GM12891 (cell line): ENCODE measurements around the gene S100Z.
"Not testable (repeated sequence)": the region's sequence is repeated elsewhere in the genome, so short reads cannot be mapped to it uniquely, and the experiment has no call there.

ENCODE experiments used
- DNase-seq: peaks from one replicate; pipeline ENCODE4 v3.0.0; 2011; ENCODE audit warnings: low spot score; ENCODE audit not compliant: insufficient read length
- FAIRE-seq: peaks from 2 replicates; lab custom pipeline; 2011; peaks lifted over from hg19 to GRCh38; lab: Jason Lieb, UNC
- PAX5 ChIP-seq: IDR thresholded peaks from 2 replicates; pipeline ENCODE4 v1.6.1; 2011; ENCODE audit warnings: low read length, moderate library complexity, mild to moderate bottlenecking; ENCODE audit not compliant: insufficient read depth, severe bottlenecking
- POLR2A ChIP-seq: IDR thresholded peaks from 2 replicates; pipeline ENCODE4 v1.6.1; 2011; ENCODE audit warnings: low read depth, low read length, control low read depth
- POLR2AphosphoS5 ChIP-seq: IDR thresholded peaks from 2 replicates; pipeline ENCODE4 v1.6.1; 2011; ENCODE audit warnings: low read depth, low read length, control low read depth
- POU2F2 ChIP-seq: IDR thresholded peaks from 2 replicates; pipeline ENCODE4 v1.6.1; 2011; ENCODE audit warnings: low read depth, mild to moderate bottlenecking, control low read depth, low read length, moderate library complexity
- SPI1 ChIP-seq: IDR thresholded peaks from 2 replicates; pipeline ENCODE4 v1.6.1; 2011; ENCODE audit warnings: low read depth, low read length, control low read depth
- TAF1 ChIP-seq: IDR thresholded peaks from 2 replicates; pipeline ENCODE4 v1.6.1; 2011; ENCODE audit warnings: low read depth, low read length, control low read depth

Gene S100Z

DNA sequence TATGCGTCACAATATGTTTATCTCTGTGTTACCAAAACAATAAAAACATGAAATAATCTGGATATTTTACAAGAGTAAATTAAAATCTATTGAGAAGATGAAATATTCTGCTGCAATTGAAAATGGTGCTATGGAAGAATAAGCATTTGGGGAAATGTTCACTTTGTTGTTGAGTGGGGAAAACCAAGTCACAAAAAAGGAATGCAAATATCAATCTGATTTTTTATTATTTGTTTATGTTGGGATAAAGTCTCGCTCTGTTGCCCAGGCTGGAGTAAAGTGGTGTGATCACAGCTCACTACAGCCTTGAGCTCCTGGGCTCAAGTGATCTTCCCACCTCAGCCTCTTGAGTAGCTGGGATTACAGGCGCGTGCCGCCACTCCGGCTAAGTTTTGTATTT is 39.6 kb upstream of the S100Z start:
- TF ChIP-seq POLR2AphosphoS5 = no peak
- no peak for TF ChIP-seq PAX5
- TF ChIP-seq POLR2A = no peak
- TF ChIP-seq SPI1 = no peak
- TF ChIP-seq TAF1 = no peak
- TF ChIP-seq POU2F2 = no peak
- no peak for FAIRE-seq
- no peak for DNase-seq

DNA sequence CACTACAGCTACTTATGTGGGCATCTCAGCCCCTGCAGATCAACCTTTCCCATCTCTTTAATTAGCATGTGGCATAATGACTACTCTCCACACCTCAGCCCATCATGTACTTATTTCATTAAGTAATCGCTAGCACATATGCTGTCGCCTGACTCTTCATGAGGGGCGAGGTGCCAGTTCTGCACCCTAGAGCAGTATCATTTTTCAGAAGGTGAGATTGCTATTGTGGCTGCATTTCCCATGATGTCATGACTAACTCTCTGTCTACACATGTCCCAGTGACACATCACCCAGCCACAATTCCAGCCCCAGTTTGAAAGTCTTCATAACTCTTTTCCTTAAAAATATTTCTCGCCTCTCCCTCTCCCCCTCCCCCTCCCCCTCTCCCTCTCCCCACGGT is 38.6 kb upstream of the S100Z start:
- TF ChIP-seq POLR2AphosphoS5 (no peak), POU2F2 (no peak), SPI1 (no peak), POLR2A (no peak), PAX5 (no peak), TAF1 (no peak)
- FAIRE-seq (no peak), DNase-seq (no peak)

DNA sequence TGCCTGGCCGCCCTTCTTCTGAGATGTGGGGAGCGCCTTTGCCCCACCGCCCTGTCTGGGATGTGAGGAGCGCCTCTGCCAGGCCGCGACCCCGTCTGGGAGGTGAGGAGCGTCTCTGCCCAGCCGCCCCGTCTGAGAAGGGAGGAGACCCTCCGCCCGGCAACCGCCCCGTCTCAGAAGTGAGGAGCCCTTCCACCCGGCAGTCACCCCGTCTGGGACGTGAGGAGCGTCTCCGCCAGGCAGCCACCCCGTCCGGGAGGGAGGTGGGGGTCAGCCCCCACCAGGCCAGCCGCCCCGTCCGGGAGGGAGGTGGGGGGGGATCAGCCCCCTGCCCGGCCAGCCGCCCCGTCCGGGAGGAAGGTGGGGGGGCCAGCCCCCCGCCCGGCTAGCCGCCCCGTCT is 37.6 kb upstream of the S100Z start:
- DNase-seq, FAIRE-seq: not testable (repeated sequence)

DNA sequence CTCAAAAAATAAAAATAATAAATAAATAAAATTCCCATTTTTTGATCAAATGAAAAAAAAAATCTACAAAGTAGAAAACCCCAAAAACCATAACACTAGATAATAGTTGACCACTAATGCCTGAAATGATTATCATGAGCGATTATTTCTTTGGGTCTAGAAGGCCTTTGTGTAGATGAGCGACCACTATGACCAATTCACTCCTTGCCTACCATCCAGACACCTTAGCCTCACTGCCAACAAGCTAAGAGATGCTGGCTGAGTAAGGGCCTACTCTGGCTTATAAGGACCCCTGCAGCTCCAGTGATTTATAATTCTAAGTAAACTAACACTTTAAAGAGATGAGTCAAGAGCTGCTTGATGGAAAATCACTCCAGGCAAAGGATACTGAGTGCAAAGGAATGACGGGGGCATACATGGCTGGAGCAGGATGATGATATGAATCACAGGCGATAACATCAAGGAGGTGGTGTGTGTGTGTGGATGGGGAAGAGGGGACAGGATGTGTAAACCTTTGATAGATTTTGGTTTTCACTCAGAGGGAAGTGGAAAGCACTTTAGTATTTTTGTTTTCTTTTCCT is 35.7 kb upstream of the S100Z start:
- TF ChIP-seq POLR2AphosphoS5 (no peak), SPI1 (no peak)
- DNase-seq (no peak), FAIRE-seq (no peak)

DNA sequence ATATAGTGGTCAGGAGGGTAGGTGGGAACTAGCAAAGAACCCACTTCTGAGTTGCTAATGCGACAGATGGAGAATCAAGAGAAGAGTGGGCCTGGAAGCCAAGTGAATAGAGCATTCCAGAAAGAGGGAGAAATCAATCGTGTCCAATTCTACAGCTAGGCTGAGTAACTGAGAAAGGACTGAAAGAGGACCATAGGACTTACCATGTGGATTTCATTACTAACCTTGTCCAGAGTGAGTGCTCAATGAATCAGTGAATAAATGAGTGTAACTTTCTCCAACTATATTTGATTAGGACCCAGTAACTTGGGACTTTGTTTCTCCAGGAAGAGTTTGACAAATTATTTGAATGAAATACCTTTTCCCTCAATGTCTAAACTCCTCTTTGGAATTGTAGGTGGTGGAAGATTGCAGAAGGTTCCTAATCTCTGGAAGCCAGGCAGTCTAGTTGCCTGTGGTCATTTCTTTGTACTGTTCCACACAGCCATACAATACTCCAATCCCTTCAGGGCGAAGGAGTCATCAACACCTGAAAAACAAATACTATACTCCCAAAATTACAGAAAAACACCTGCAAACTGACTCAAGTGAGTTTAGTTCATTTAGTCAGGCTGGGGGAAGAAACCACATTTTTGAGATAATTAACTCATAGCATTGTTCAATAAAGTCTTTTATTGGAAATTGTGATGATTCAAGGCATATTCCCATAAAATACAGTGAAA is 33.5 kb upstream of the S100Z start:
- TF ChIP-seq SPI1 (no peak), POLR2A (no peak), PAX5 (no peak), TAF1 (no peak), POLR2AphosphoS5 (no peak), POU2F2 (no peak)
- no peak for FAIRE-seq
- no peak for DNase-seq

DNA sequence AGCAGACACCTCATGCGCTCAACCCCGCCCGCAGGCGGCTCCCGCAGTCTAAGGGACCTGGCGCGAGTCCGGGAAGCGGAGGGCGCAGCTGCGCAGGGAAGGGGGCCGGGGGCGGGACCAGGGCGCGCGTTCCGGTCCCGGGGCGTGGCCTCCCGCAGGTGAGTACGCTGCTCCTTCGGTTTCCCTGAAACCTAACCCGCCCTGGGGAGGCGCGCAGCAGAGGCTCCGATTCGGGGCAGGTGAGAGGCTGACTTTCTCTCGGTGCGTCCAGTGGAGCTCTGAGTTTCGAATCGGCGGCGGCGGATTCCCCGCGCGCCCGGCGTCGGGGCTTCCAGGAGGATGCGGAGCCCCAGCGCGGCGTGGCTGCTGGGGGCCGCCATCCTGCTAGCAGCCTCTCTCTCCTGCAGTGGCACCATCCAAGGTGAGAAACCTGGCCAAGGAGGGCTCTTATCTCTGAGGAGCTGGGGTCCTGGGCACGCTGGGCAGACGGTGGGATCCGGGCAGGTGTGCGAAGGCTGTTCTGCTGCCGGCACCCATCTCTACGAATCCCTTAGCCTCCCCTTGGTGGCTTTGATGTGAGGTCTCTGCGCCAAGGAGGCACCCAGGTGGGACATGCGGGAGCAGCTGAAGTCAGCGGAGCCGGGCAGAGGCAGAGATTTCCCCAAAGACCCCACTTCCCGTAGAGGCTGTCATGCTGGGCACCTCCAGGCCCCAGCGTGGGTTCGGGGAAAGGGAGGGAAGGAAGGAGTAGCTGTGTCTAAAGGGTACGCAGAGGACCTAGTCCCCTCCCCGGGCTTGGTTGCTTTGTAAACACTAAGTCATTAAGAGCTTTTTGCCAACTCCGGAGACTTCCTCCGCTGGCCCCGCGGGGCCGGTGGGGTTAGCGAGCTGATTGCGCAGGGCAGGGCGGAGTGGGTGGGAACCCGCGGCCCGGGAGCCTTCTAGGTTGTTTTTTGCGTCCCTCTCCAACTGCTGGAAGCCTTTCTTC is 30.7 kb upstream of the S100Z start, which contains the start of gene F2RL1:
Gene F2RL1, plus strand, starts transcription at position 187 of the 988 bp plus-strand sequence. Its CDS starts 153 bp downstream, at position 340.
- no peak for FAIRE-seq
- no peak for TF ChIP-seq POLR2AphosphoS5
- TF ChIP-seq TAF1 = no peak
- no peak for TF ChIP-seq PAX5
- TF ChIP-seq SPI1 = no peak
- no peak for TF ChIP-seq POLR2A
- no peak for TF ChIP-seq POU2F2
- DNase-seq = peak; percentile 42

DNA sequence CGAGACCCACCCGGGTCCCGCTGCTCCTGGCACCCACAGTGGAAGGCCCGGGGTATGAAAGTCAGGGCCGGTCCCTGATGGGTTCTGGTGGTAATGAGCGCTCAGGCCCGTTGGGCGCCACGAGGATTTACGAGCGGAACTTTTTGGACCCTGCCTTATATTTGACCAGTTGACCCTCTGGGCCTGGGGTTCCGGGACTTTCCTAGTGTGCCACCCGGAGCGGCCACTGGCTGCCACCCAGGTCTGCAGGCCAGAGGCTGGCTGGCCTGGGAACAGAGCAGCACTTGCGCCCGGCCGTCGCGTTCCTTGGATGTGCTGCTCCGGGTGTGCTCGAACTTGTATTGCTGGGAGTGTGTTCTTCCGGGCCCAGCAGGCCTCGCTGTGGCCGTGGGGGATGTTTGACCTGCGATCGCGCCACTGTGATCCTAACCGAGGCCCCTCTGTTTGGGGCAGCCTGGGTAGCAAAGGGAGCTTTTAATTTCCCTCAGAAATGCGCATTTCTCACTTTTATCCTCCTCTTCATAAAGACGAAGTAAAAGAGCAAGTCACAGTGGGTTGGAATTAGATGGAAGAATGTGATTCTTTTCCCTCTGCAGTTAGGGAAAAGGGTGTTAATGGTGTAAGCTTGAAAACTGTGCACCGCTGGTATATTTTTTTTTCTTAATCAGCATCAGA is 29.8 kb upstream of the S100Z start:
- DNase-seq (no peak), FAIRE-seq (no peak)
- TF ChIP-seq POLR2AphosphoS5 (no peak), POLR2A (no peak), TAF1 (no peak), POU2F2 (no peak), PAX5 (no peak), SPI1 (no peak)

DNA sequence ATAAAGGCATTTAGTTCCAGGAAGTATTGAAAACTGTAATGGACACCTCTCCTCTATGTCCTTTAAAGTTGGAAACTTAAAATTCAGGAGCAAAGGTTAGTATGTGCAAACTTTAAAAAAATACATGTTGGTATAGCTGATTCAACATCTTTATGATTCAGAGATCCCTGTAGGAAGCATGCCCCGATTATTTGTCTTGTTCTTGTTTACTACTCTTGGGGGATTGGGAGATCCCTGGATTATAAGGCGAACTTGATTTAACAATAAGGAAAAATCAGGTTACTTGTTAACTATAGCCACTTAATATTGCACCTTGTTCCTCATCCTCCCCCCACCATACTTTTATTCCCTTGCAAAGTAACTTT is 29.3 kb upstream of the S100Z start:
- FAIRE-seq = no peak
- DNase-seq = no peak
- TF ChIP-seq PAX5 = no peak
- TF ChIP-seq POLR2A = no peak
- no peak for TF ChIP-seq POU2F2
- TF ChIP-seq POLR2AphosphoS5 = no peak
- TF ChIP-seq TAF1 = no peak
- no peak for TF ChIP-seq SPI1

DNA sequence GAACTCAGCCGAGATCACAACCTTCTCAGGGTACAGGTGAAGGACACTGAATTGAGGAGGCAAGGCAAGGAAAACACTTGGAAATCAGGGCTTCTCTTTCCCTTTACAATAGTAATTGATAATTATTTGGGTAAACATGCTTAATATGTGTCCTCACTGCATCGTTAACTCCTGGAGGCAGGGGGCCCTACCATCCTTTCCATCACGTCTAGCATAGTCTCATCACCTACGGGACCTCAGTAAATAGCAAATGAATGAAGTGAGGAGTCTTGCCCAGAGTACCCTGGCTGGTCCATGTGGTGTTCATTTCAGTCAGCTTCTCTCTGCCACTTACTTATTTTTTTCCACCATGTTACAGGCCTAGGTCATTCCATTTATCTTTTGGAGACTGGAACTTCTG is 28.7 kb upstream of the S100Z start:
- FAIRE-seq = no peak
- TF ChIP-seq POU2F2 (no peak), SPI1 (no peak), TAF1 (no peak), POLR2AphosphoS5 (no peak)

DNA sequence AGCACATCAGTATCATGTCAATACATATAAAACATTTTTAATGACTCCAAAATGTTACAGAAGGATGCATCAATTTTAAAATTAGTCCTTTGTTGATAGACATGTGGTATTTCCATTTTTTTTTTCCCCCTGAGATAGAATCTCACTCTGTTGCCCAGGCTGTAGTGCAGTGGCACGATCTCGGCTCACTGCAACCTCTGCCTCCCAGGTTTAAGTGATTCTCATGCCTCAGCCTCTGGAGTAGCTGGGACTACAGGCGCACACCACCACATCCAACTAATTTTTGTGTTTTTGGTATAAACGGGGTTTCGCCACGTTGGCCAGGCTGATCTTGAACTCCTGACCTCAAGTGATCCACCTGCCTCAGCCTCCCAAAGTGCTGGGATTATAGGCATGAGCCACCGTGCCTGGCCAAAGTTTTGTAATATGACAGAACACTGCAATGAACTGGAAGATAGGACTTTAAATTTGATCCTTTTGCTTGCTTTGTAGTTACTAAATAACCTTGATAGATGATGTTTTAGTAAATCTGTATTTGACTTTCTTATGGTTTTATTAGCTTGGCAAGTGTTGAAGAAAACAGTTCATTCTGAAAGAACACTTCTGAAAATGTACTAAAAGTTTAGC is 27.6 kb upstream of the S100Z start:
- not testable (repeated sequence) for FAIRE-seq

More for the DNA sequence above, 28.7 kb upstream of the S100Z start:
- no peak for DNase-seq

DNA sequence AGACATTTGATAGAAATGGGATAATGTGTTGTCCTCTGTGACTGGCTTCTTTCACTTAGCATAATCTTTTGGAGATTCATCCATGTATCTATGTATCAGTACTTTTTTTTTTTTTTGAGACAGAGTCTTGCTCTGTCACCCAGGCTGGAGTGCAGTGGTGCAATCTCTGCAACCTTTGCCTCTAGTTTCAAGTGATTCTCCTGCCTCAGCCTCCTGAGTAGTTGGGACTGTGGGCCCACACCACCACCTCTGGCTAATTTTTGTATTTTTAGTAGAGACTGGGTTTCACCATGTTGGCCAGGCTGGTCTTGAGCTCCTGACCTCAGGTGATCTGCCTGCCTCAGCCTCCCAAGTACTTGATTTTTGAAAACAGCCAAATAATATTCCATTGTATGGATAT is 23.4 kb upstream of the S100Z start:
- DNase-seq, FAIRE-seq: not testable (repeated sequence)

More for the DNA sequence above, 27.6 kb upstream of the S100Z start:
- not testable (repeated sequence) for DNase-seq
